Activated gamma-delta T cell treated with anti-CD3 and anti-CD28 coated beads, Interleukin-2, amount 50 U/mL, for 16 hours (primary cell): ENCODE measurements around the gene NDOR1.

Source experiments
- DNase-seq: peaks from one replicate; pipeline ENCODE4 v3.0.0-alpha.2; 2020; ENCODE audit warnings: low read depth

Gene NDOR1

GRCh38 chr9:137182836-137183235 lies 22.7 kb upstream of the NDOR1 start:
- no peak for DNase-seq

GRCh38 chr9:137183980-137184595 lies 21.4 kb upstream of the NDOR1 start:
- no peak for DNase-seq

GRCh38 chr9:137184881-137185660 lies 20.4 kb upstream of the NDOR1 start:
- no peak for DNase-seq

- no peak for DNase-seq
Measured at GRCh38 chr9:137185921-137186320, 19.6 kb upstream of the NDOR1 start.

- DNase-seq, result no peak
Measured at GRCh38 chr9:137186385-137186784, 19.1 kb upstream of the NDOR1 start.

- DNase-seq, result no peak
Measured at GRCh38 chr9:137187386-137187785, 18.1 kb upstream of the NDOR1 start.

- no peak for DNase-seq
Measured at GRCh38 chr9:137188086-137188489, 17.4 kb upstream of the NDOR1 start.

GRCh38 chr9:137188490-137189296 lies 16.8 kb upstream of the NDOR1 start, which contains the start of the genes ANAPC2 and SSNA1:
Gene ANAPC2, minus strand, starts transcription at chr9:137188560. Its CDS starts 28 bp downstream, at chr9:137188532.
Gene SSNA1, plus strand, starts transcription at chr9:137188676. Its CDS starts 51 bp downstream, at chr9:137188727.
- DNase-seq, result peak; percentile 87

GRCh38 chr9:137189297-137190295 lies 15.9 kb upstream of the NDOR1 start:
- DNase-seq, result no peak

GRCh38 chr9:137190315-137190856 lies 15.1 kb upstream of the NDOR1 start:
- no peak for DNase-seq

- DNase-seq, result no peak
Measured at GRCh38 chr9:137191245-137191644, 14.3 kb upstream of the NDOR1 start.

GRCh38 chr9:137191691-137192447 lies 13.6 kb upstream of the NDOR1 start:
- no peak for DNase-seq

- DNase-seq, result no peak
Measured at GRCh38 chr9:137192448-137192780, 13.1 kb upstream of the NDOR1 start.

- DNase-seq, result no peak
Measured at GRCh38 chr9:137192859-137193258, 12.6 kb upstream of the NDOR1 start.

GRCh38 chr9:137193771-137194170 lies 11.7 kb upstream of the NDOR1 start:
- DNase-seq, result no peak

GRCh38 chr9:137194388-137194787 lies 11.1 kb upstream of the NDOR1 start:
- no peak for DNase-seq

- no peak for DNase-seq
Measured at GRCh38 chr9:137194909-137195308, 10.6 kb upstream of the NDOR1 start.

- no peak for DNase-seq
Measured at GRCh38 chr9:137195525-137196220, 9.8 kb upstream of the NDOR1 start.

GRCh38 chr9:137198051-137198901 lies 7.2 kb upstream of the NDOR1 start:
- no peak for DNase-seq
